ENCODE results near the gene WIPF3.

GRCh38 chr7:29844559-29844958, 38.3 kb downstream of the WIPF3 start:
- TF ChIP-seq POLR2AphosphoS5 (IDR thresholded peaks at IDR 0.05; ENCODE audit: low read depth, low read length), result no peak
- TF ChIP-seq TAF1 (IDR thresholded peaks at IDR 0.05; ENCODE audit: low read depth, low read length), result no peak
- no peak for TF ChIP-seq POLR2A (IDR thresholded peaks at IDR 0.05; ENCODE audit: low read depth, low read length)
- TF ChIP-seq SPI1 (IDR thresholded peaks at IDR 0.05; ENCODE audit: low read depth, low read length), result no peak

Data from GM12891 (cell line).